Subcutaneous abdominal adipose tissue (tissue), 5 donors: Measurements from ENCODE around the gene TWF2.
A peak's percentile ranks its signal among the peaks of the same experiment; 100 is the strongest.
"Not testable (repeated sequence)": the region's sequence is repeated elsewhere in the genome, so short reads cannot be mapped to it uniquely, and the experiment has no call there.

Experiments
- H3K27ac ChIP-seq: one replicate; pipeline ENCODE4 v1.7.0; 2013; ENCODE audit warnings: low read depth, mild to moderate bottlenecking, inconsistent platforms, low read length, moderate library complexity
- H3K27me3 ChIP-seq, 5 donors: one replicate each; pipeline ENCODE4 v1.7.0; 2013; ENCODE audit warnings: low read length in 5 of 5, inconsistent platforms in 1 of 5; ENCODE audit not compliant: control insufficient read depth in 5 of 5, insufficient read depth in 4 of 5
- H3K36me3 ChIP-seq, 5 donors: one replicate each; pipeline ENCODE4 v1.7.0; 2013; ENCODE audit warnings: low read length in 5 of 5; ENCODE audit not compliant: control insufficient read depth in 5 of 5, insufficient read depth in 5 of 5
- H3K4me1 ChIP-seq, 5 donors: one replicate each; pipeline ENCODE4 v1.7.0; 2013; ENCODE audit warnings: low read length in 5 of 5, mild to moderate bottlenecking in 3 of 5, moderate library complexity in 1 of 5; ENCODE audit not compliant: control insufficient read depth in 5 of 5, insufficient read depth in 5 of 5
- H3K4me3 ChIP-seq, 5 donors: one replicate each; pipeline ENCODE4 v1.7.0; 2013; ENCODE audit warnings: low read length in 5 of 5, low read depth in 1 of 5
- H3K9ac ChIP-seq, 5 donors: one replicate each; pipeline ENCODE4 v1.7.0; 2013; ENCODE audit warnings: low read length in 5 of 5, mild to moderate bottlenecking in 4 of 5, moderate library complexity in 3 of 5
- H3K9me3 ChIP-seq, 5 donors: one replicate each; pipeline ENCODE4 v1.7.0; 2013; ENCODE audit warnings: low read length in 5 of 5; ENCODE audit not compliant: control insufficient read depth in 5 of 5
- donor health status: healthy.
- donor health status: healthy.
- donor health status: healthy.
- donor health status: healthy.
- donor health status: healthy.

TWF2 gene

DNA sequence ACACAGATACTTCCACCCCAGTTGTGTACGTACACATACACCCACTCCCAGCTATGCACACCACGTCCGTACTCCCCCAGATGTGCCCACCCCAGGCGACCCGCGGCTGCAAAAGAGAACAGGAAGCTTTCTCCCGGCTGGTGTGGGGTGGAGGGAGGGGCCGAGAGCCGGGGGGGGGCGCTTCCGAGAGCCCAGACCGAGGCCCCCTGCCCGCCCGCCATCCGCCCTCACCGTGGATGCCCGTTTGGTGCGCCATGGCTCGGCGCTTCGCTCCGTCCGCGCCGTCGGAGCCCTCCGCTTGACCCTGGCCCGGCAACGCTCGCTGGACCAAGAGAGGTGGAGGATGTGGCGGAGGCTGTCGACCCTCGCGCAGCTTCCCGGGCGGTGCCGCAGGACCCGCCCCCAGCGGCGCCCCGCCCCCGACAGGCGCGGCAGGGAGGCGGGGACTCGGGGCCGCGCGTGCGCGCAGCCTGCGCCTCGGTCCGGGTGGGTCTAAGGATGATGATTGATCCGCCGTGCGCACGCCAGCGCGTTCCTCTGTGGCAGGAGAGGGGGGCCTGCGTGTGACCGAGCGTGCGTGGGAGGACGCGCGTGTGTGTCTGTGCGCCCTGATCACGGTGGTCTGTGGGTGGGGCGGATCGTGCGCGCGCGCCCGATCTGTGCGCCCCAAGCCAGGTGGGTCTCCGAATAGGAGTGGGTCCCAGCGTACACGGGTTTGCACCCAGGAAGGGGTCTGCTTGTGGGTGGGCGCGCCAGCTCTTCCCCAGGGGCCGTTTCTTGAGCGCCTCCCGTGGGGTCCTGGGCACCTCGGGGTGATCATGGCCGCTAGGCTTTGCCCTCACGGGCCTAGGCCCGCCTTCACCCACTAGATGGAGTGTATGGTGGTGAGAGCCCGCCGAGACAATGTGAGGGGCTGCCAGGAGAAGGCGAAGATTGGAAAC lies at the start of gene TWF2:
Gene TWF2, minus strand, starts transcription at position 398 of the 941 bp plus-strand sequence. Its CDS starts 142 bp downstream, at position 256.
- peaks cover 0 to 14% (median 7%) of the 10 kb centered on the region in 5 donors for H3K36me3 ChIP-seq
- peaks cover 0 to 3% (median 0%) of the 10 kb centered on the region in 5 donors for H3K9me3 ChIP-seq
- peak within 1 kb of the TSS; percentile 52 to 87 (median 83) for H3K9ac ChIP-seq
- peak within 1 kb of the TSS; percentile 96 for H3K27ac ChIP-seq
- H3K27me3 ChIP-seq = no peaks in the 10 kb centered on the region
- peak within 1 kb of the TSS; percentile 78 to 91 (median 88) for H3K4me3 ChIP-seq
- peaks cover 8 to 73% (median 64%) of the 10 kb centered on the region in 5 donors for H3K4me1 ChIP-seq

DNA sequence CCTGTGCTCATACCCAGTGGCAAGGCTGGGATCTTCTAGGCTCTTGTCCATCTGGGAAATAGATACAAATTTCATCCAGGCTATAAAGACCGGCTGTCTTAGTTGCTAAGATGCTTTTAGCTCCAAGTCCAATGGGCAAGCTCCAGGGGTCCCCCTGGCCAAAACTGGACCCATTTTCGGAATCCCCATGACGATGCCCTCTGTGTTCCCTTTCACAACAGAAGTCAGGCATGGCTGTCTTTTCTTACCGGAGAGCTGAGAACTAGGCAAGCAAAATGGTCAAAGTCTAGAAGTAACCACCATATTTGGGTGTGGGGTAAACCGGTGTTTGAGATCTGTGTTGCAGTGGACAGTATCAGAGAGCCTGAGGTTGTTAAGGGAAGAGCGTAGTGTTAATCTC lies 49.7 kb upstream of the TWF2 start:
- peak overlapping the region in 1 of 5 donors; percentile 93 for H3K9ac ChIP-seq
- H3K4me1 ChIP-seq = peaks cover 9 to 55% (median 46%) of the 10 kb centered on the region in 5 donors
- H3K27ac ChIP-seq = peak overlapping the region; percentile 100
- H3K4me3 ChIP-seq = peak overlapping the region in 4 of 5 donors; percentile 85 to 96 (median 90)
- no peaks in the 10 kb centered on the region for H3K27me3 ChIP-seq
- H3K36me3 ChIP-seq = peaks cover 0 to 36% (median 32%) of the 10 kb centered on the region in 5 donors
- no peaks in the 10 kb centered on the region for H3K9me3 ChIP-seq

- Histone ChIP-seq H3K27ac (peak overlapping the region; percentile 100), H3K9ac (peak overlapping the region; percentile 82 to 99 (median 98)), H3K4me3 (peak overlapping the region; percentile 83 to 96 (median 87)), H3K9me3 (no peaks in the 10 kb centered on the region), H3K4me1 (peaks cover 10 to 69% (median 51%) of the 10 kb centered on the region in 5 donors), H3K27me3 (no peaks in the 10 kb centered on the region), H3K36me3 (peaks cover 0 to 17% (median 14%) of the 10 kb centered on the region in 5 donors)
These were observed 47.8 kb upstream of the TWF2 start for GRCh38 chr3:52286777-52287110.

- not testable (repeated sequence) for H3K27ac ChIP-seq, H3K4me3 ChIP-seq, H3K9ac ChIP-seq, H3K36me3 ChIP-seq, H3K9me3 ChIP-seq, H3K27me3 ChIP-seq
- H3K4me1 ChIP-seq = peaks cover 6 to 59% (median 40%) of the 10 kb centered on the region in 5 donors
These were observed 45.1 kb upstream of the TWF2 start for GRCh38 chr3:52284051-52284450.

DNA sequence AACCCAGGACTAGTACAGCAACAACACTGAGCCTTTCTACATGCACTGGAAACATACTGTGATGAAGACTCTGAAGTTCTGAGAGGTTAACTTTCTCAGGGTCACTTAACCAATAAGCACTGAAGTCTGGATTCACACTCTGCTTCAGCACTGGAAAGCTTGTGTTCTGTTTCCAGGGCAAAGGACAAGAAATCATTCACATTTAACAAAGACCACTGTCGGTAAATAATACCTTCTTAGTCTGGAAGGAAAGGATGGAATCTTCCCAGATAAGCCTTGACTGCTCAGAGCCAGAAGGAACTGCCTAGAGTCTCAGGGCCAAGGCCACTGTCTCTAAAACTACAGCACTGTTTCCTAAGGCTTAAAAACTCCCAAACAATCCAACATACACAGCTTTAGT lies 44.3 kb upstream of the TWF2 start:
- no peaks in the 10 kb centered on the region for H3K27me3 ChIP-seq
- no peak overlapping the region for H3K9ac ChIP-seq
- no peak overlapping the region for H3K4me3 ChIP-seq

DNA sequence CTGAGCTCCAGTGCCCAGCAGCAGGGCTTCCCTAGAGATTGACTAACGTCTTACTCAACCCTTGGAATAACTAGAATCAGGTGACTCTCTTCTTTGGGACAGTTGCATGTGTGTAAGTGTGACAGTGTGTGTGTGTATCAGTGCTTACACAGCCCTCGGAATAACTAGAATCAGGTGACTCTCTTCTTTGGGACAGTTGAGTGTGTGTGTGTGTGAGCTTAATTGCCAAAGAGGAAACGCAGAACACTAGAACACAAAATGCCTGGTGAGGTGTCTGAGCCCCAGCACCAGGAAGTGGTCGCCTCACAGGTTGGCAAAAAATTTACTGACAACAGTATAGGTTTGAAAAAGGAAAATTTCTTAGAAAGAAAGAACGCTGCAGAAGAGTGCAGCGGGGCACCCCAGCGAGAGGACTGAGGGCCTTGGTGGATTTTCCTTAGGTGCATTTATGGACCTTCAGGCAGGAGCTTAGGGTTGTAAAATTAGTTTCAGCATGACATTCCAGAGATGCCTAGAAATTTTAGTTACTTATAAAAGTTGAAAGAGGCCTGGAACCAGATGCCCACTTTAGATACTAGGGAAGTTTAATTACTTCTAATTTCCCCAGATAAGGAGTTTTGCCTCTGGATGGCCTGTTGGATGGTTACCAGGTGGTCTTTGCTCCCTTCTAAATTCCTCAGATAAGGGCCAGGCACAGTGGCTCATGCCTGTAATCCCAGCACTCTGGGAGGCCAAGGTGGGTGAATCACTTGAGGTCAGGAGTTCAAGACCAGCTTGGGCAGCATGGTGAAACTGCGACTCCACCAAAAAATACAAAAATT lies 43.2 kb upstream of the TWF2 start:
- Histone ChIP-seq H3K36me3 (peaks cover 0 to 5% (median 0%) of the 10 kb centered on the region in 5 donors), H3K9me3 (no peaks in the 10 kb centered on the region), H3K9ac (no peak overlapping the region), H3K27ac (peak overlapping the region; percentile 60), H3K4me1 (peaks cover 5 to 58% (median 37%) of the 10 kb centered on the region in 5 donors), H3K4me3 (no peak overlapping the region), H3K27me3 (no peaks in the 10 kb centered on the region)

More for the DNA sequence above, 44.3 kb upstream of the TWF2 start:
- Histone ChIP-seq H3K36me3 (peaks cover 0 to 5% (median 0%) of the 10 kb centered on the region in 5 donors), H3K9me3 (no peaks in the 10 kb centered on the region), H3K4me1 (peaks cover 5 to 55% (median 37%) of the 10 kb centered on the region in 5 donors), H3K27ac (peak overlapping the region; percentile 45)

DNA sequence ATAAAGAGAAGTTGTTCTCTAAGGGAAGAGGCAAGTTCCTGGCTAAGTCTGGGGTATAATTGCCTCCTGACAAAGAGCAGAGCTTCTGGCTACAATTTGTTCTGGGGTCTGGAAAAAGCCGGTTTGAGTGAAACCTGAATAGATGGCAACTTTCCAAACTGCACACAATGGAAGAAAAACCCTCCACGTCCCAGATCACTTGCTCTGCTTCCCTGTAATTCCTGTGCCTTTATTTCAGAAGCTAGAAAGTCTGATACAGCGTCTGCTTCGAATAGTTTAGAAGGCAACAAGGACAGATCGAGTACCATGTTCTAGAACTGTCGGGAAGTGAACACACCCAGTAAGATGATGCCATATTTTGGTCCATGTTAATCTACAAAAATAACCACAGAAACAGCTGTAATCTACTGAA lies 41.1 kb upstream of the TWF2 start:
- no peaks in the 10 kb centered on the region for H3K9me3 ChIP-seq
- peaks cover 0 to 5% (median 0%) of the 10 kb centered on the region in 5 donors for H3K36me3 ChIP-seq
- no peaks in the 10 kb centered on the region for H3K27me3 ChIP-seq
- peak overlapping the region in 3 of 5 donors; percentile 5 to 60 (median 26) for H3K9ac ChIP-seq
- no peak overlapping the region for H3K4me3 ChIP-seq
- peaks cover 5 to 63% (median 47%) of the 10 kb centered on the region in 5 donors for H3K4me1 ChIP-seq
- H3K27ac ChIP-seq = peak overlapping the region; percentile 93

GRCh38 chr3:52279596-52279995 lies 40.6 kb upstream of the TWF2 start:
- H3K36me3 ChIP-seq = peaks cover 0 to 5% (median 0%) of the 10 kb centered on the region in 5 donors
- peaks cover 6 to 67% (median 51%) of the 10 kb centered on the region in 5 donors for H3K4me1 ChIP-seq
- peak overlapping the region; percentile 93 for H3K27ac ChIP-seq
- peak overlapping the region; percentile 55 to 96 (median 88) for H3K4me3 ChIP-seq
- H3K9ac ChIP-seq = peak overlapping the region in 3 of 5 donors; percentile 5 to 60 (median 55)
- no peaks in the 10 kb centered on the region for H3K9me3 ChIP-seq
- H3K27me3 ChIP-seq = no peaks in the 10 kb centered on the region

- Histone ChIP-seq H3K27me3 (no peaks in the 10 kb centered on the region), H3K9me3 (no peaks in the 10 kb centered on the region), H3K36me3 (peaks cover 0 to 2% (median 0%) of the 10 kb centered on the region in 5 donors), H3K4me1 (peaks cover 7 to 75% (median 61%) of the 10 kb centered on the region in 5 donors), H3K27ac (peak within 1 kb of the TSS; percentile 93), H3K9ac (peak within 1 kb of the TSS; percentile 75 to 94 (median 91)), H3K4me3 (peak within 1 kb of the TSS; percentile 84 to 96 (median 88))
These were observed 39.6 kb upstream of the TWF2 start, which contains the start of gene WDR82 for GRCh38 chr3:52278510-52279069. Gene WDR82 (minus strand): TSS chr3:52278649. CDS start chr3:52278361, 288 bp downstream.
